HCT116 (cell line): ENCODE data around the gene TRIB2. TPM values are rescaled to one million over a fixed set of nuclear protein-coding genes. Genes with fewer than 3 reads are reported as not detected.

Experiments used
- ATAC-seq: fragments of 200-7000 bp; cut with Tn5 transposase; 2 replicates; pipeline ENCODE4 v1.9.1; 2020; ENCODE audit warnings: mild to moderate bottlenecking, moderate library complexity
- BruUV-seq: library from RNA; stranded (reverse); fragments of 400-500 nt; replicated peaks from 2 replicates; lab custom pipeline; 2021; lab: Mats Ljungman, UMichigan
- CTCF ChIA-PET: fragments of 300-600 bp; sonication (Branson Sonifier 250); formaldehyde crosslinking; loops from one replicate; lab custom pipeline; 2021; ENCODE audit warnings: antibody characterized with exemption; lab: Charles Lee
- POLR2A ChIA-PET: fragments of 300-600, 350-600 bp; sonication (Branson Sonifier 250); formaldehyde crosslinking; loops from one replicate; lab custom pipeline; 2021; ENCODE audit warnings: antibody characterized with exemption; lab: Charles Lee
- RAD21 ChIA-PET, 2 experiments: fragments of 300-600 bp; sonication (Branson Sonifier 250); formaldehyde crosslinking; loops; one replicate each; lab custom pipeline; 2023; ENCODE audit warnings: low total read pairs in 2 of 2; ENCODE audit not compliant: uncharacterized antibody in 2 of 2, unreplicated experiment in 2 of 2, low non-redundant PET in 1 of 2; lab: Charles Lee
- DNase-seq: peaks from one replicate; pipeline ENCODE4 v3.0.0-alpha.2; 2010; ENCODE audit warnings: low read depth, low spot score
- H2AFZ ChIP-seq: fragments of 200-600 bp; shearing (Covaris generic), sonication (generic); 2 replicates; pipeline ENCODE4 v1.6.1; 2017; ENCODE audit warnings: low read depth, mixed run types, mixed read lengths, antibody characterized with exemption, low read length; ENCODE audit not compliant: poor library complexity, severe bottlenecking
- H3K27ac ChIP-seq: 2 replicates; pipeline ENCODE4 v1.5.1; 2012; ENCODE audit warnings: low read depth, low read length
- H3K27me3 ChIP-seq: fragments of 200-600 bp; sonication (generic); 2 replicates; pipeline ENCODE4 v1.6.1; 2016; ENCODE audit warnings: mixed run types, low read length, mixed read lengths; ENCODE audit not compliant: insufficient read depth
- H3K36me3 ChIP-seq, 2 experiments: fragments of 200-500 bp in 1 of 2; fragments of 200-600 bp in 1 of 2; sonication (Bioruptor generic) in 1 of 2; sonication (generic) in 1 of 2; 2 replicates each; pipeline versions ENCODE4 v1.5.1 to v1.6.1; 2014 to 2016; ENCODE audit warnings: low read length in 2 of 2, inconsistent platforms in 1 of 2, mixed read lengths in 1 of 2, mixed run types in 1 of 2; ENCODE audit not compliant: insufficient read depth in 2 of 2, control insufficient read depth in 1 of 2
- H3K4me1 ChIP-seq, 2 experiments: fragments of 200-600 bp in 1 of 2; sonication (generic) in 1 of 2; 2 replicates each; pipeline versions ENCODE4 v1.5.1 to v1.6.1; 2012 to 2017; ENCODE audit warnings: low read length in 2 of 2, inconsistent platforms in 1 of 2, mild to moderate bottlenecking in 1 of 2, mixed read lengths in 1 of 2, mixed run types in 1 of 2, moderate library complexity in 1 of 2; ENCODE audit not compliant: insufficient read depth in 2 of 2, control insufficient read depth in 1 of 2
- H3K4me2 ChIP-seq: fragments of 200-600 bp; sonication (generic); 2 replicates; pipeline ENCODE4 v1.6.1; 2017; ENCODE audit warnings: mixed run types, low read length, mixed read lengths
- H3K4me3 ChIP-seq, 2 experiments: fragments of 200-600 bp in 1 of 2; sonication (generic) in 1 of 2; replicated peaks in 1 of 2; 2 replicates each; pipeline ENCODE4 v1.5.1; 2011 to 2016; ENCODE audit warnings: low read length in 2 of 2, control low read depth in 1 of 2, low read depth in 1 of 2, mild to moderate bottlenecking in 1 of 2, mixed read lengths in 1 of 2, mixed run types in 1 of 2
- H3K79me2 ChIP-seq: fragments of 200-600 bp; sonication (generic); 2 replicates; pipeline ENCODE4 v1.6.1; 2017; ENCODE audit warnings: mild to moderate bottlenecking, mixed run types, low read length, moderate library complexity, mixed read lengths; ENCODE audit not compliant: insufficient read depth
- H3K9ac ChIP-seq: fragments of 200-600 bp; sonication (generic); 2 replicates; pipeline ENCODE4 v1.6.1; 2016; ENCODE audit warnings: low read length, mixed read lengths
- H3K9me2 ChIP-seq: fragments of 200-600 bp; sonication (generic), shearing (Covaris generic); 2 replicates; pipeline ENCODE4 v1.6.1; 2017; ENCODE audit warnings: mixed run types, mild to moderate bottlenecking, moderate library complexity; ENCODE audit not compliant: insufficient read depth
- H3K9me3 ChIP-seq, 2 experiments: fragments of 200-500 bp in 1 of 2; fragments of 200-600 bp in 1 of 2; sonication (Bioruptor generic) in 1 of 2; sonication (generic) in 1 of 2; 2 replicates each; pipeline ENCODE4 v1.6.1; 2014 to 2017; ENCODE audit warnings: low read length in 2 of 2, mixed read lengths in 2 of 2, inconsistent platforms in 1 of 2, low read depth in 1 of 2, mild to moderate bottlenecking in 1 of 2, mixed run types in 1 of 2, moderate library complexity in 1 of 2; ENCODE audit not compliant: control insufficient read depth in 1 of 2, insufficient read depth in 1 of 2
- H4K20me1 ChIP-seq: fragments of 200-600 bp; sonication (generic), shearing (Covaris generic); 2 replicates; pipeline ENCODE4 v1.6.1; 2017; ENCODE audit warnings: mixed run types, mild to moderate bottlenecking, moderate library complexity; ENCODE audit not compliant: insufficient read depth
- ATF3 ChIP-seq: IDR thresholded peaks from 2 replicates; pipeline ENCODE4 v1.6.1; 2012
- CBX3 ChIP-seq: IDR thresholded peaks from 2 replicates; pipeline ENCODE4 v1.6.1; 2012; ENCODE audit warnings: low read depth
- CEBPB ChIP-seq: IDR thresholded peaks from 2 replicates; pipeline ENCODE4 v1.6.1; 2012; ENCODE audit warnings: low read depth
- CTCF ChIP-seq, 3 experiments: fragments of 200-600 bp in 1 of 3; sonication (generic) in 1 of 3; IDR thresholded peaks in 2 of 3; conservative IDR thresholded peaks in 1 of 3; 2 replicates each; pipeline ENCODE4 v1.5.1; 2012 to 2017; ENCODE audit warnings: low read depth in 2 of 3, low read length in 2 of 3, antibody characterized with exemption in 1 of 3, borderline replicate concordance in 1 of 3, control low read depth in 1 of 3, mild to moderate bottlenecking in 1 of 3, mixed read lengths in 1 of 3, mixed run types in 1 of 3, moderate library complexity in 1 of 3; ENCODE audit not compliant: insufficient read depth in 1 of 3
- ELF1 ChIP-seq: IDR thresholded peaks from 2 replicates; pipeline ENCODE4 v1.6.1; 2012; ENCODE audit warnings: low read depth, borderline replicate concordance
- EZH2 ChIP-seq: fragments of 200-600 bp; sonication (generic); IDR thresholded peaks from 2 replicates; pipeline ENCODE4 v1.6.1; 2017; ENCODE audit warnings: antibody characterized with exemption, mixed run types
- EZH2phosphoT487 ChIP-seq: fragments of 200-600 bp; IDR thresholded peaks from 2 replicates; pipeline ENCODE4 v1.6.1; 2018; ENCODE audit warnings: antibody characterized with exemption, borderline replicate concordance
- FOSL1 ChIP-seq: IDR thresholded peaks from 2 replicates; pipeline ENCODE4 v1.6.1; 2012; ENCODE audit warnings: low read depth
- JUND ChIP-seq: IDR thresholded peaks from 2 replicates; pipeline ENCODE4 v1.6.1; 2012
- MAX ChIP-seq: IDR thresholded peaks from 2 replicates; pipeline ENCODE4 v1.6.1; 2012
- POLR2A ChIP-seq: IDR thresholded peaks from 2 replicates; pipeline ENCODE4 v1.7.0; 2011; ENCODE audit warnings: borderline replicate concordance; ENCODE audit not compliant: insufficient read depth, insufficient read length; ENCODE audit errors: extremely low read depth
- POLR2AphosphoS5 ChIP-seq: IDR thresholded peaks from 2 replicates; pipeline ENCODE4 v1.6.1; 2011; ENCODE audit warnings: mild to moderate bottlenecking, low read depth, low read length, moderate library complexity
- RAD21 ChIP-seq: IDR thresholded peaks from 2 replicates; pipeline ENCODE4 v1.6.1; 2012; ENCODE audit warnings: low read depth, mild to moderate bottlenecking
- SIN3A ChIP-seq: IDR thresholded peaks from 2 replicates; pipeline ENCODE4 v1.6.1; 2012; ENCODE audit warnings: low read depth
- SP1 ChIP-seq: IDR thresholded peaks from 2 replicates; pipeline ENCODE4 v1.6.1; 2012; ENCODE audit warnings: low read depth
- SRF ChIP-seq: IDR thresholded peaks from 2 replicates; pipeline ENCODE4 v1.6.1; 2012; ENCODE audit warnings: low read depth
- TCF7L2 ChIP-seq: IDR thresholded peaks from 2 replicates; pipeline ENCODE4 v1.7.0; 2011; ENCODE audit warnings: borderline replicate concordance, inconsistent platforms; ENCODE audit not compliant: insufficient read depth, insufficient read length; ENCODE audit errors: extremely low read depth
- ZNF274 ChIP-seq: fragments of 200-500 bp; sonication (Bioruptor generic); IDR thresholded peaks from 2 replicates; pipeline ENCODE4 v1.6.1; 2014; ENCODE audit warnings: mild to moderate bottlenecking, low read depth, low read length, inconsistent platforms
- intact Hi-C: fragments of 100-400 bp; cut with micrococcal nuclease; formaldehyde crosslinking; loops from 2 replicates; pipeline ENCODE4 v1.10.0; 2022
- total RNA-seq: library from RNA; stranded (reverse); gene quantifications from one replicate; pipeline ENCODE4 v1.2.1, GENCODE V29; 2021; ENCODE audit not compliant: unreplicated experiment

Gene TRIB2
- total RNA-seq, 1 experiment from 2014 or later: 12.4 TPM

GRCh38 chr2:12730265-12730664, 13.5 kb downstream of the TRIB2 start:
- ChIA-PET RAD21 (no interaction called here), POLR2A (no interaction called here), CTCF (interaction anchor here (1.6 kb wide), 1 partner anchor 277 kb away, joined by 4 read pairs; no protein-coding TSS in a partner anchor)
- Histone ChIP-seq H4K20me1 (no peaks in the 10 kb centered on the region), H3K9me2 (no peaks in the 10 kb centered on the region), H3K4me1 (peaks cover 3 to 22% of the 10 kb centered on the region in 2 experiments), H3K9ac (no peak overlapping the region), H3K27me3 (no peaks in the 10 kb centered on the region), H3K27ac (no peak overlapping the region), H2AFZ (no peak overlapping the region), H3K9me3 (no peaks in the 10 kb centered on the region), H3K79me2 (no peaks in the 10 kb centered on the region), H3K36me3 (peaks cover 0 to 2% of the 10 kb centered on the region in 2 experiments; a peak in 1 of 4 replicates), H3K4me3 (no peak overlapping the region), H3K4me2 (no peak overlapping the region)
- TF ChIP-seq EZH2 (no peak), FOSL1 (no peak), ATF3 (no peak), JUND (no peak), CBX3 (no peak), ZNF274 (no peak), SRF (no peak), TCF7L2 (no peak), ELF1 (no peak)
- ATAC-seq (no peak), DNase-seq (no peak)
- intact Hi-C loops: no loop called here
- no TSS peak for BruUV-seq

- BruUV-seq: no TSS peak
- H3K27ac ChIP-seq: no peak overlapping the region
- intact Hi-C loops: no loop called here
- DNase-seq: no peak
- H3K9ac ChIP-seq: no peak overlapping the region
- H3K9me3 ChIP-seq: no peaks in the 10 kb centered on the region
- H2AFZ ChIP-seq: no peak overlapping the region
- no peaks in the 10 kb centered on the region for H3K79me2 ChIP-seq
- H3K9me2 ChIP-seq: no peaks in the 10 kb centered on the region
- peaks cover 0 to 2% of the 10 kb centered on the region in 2 experiments; a peak in 1 of 4 replicates for H3K36me3 ChIP-seq
- no peaks in the 10 kb centered on the region for H4K20me1 ChIP-seq
- H3K4me1 ChIP-seq: peaks cover 2 to 15% of the 10 kb centered on the region in 2 experiments
- H3K4me3 ChIP-seq: no peak overlapping the region
- no peak for ATAC-seq
- no peak overlapping the region for H3K4me2 ChIP-seq
- ChIA-PET CTCF (no interaction called here), POLR2A (no interaction called here), RAD21 (no interaction called here)
- no peaks in the 10 kb centered on the region for H3K27me3 ChIP-seq
- TF ChIP-seq FOSL1 (no peak), EZH2 (no peak), SIN3A (no peak), CEBPB (no peak), TCF7L2 (no peak), CTCF (IDR thresholded peaks at IDR 0.05 in 2 of 3, conservative IDR thresholded peaks at IDR 0.05 in 1 of 3; ENCODE audit: borderline replicate concordance in 1 of 3, insufficient read depth in 1 of 3, low read depth in 2 of 3, low read length in 2 of 3) (no peak), ELF1 (no peak), SP1 (no peak), ZNF274 (no peak), EZH2phosphoT487 (no peak), RAD21 (no peak), CBX3 (no peak), POLR2AphosphoS5 (no peak), POLR2A (no peak), SRF (no peak), MAX (no peak)
These were observed 15.1 kb downstream of the TRIB2 start for GRCh38 chr2:12731701-12732280.
